Esophagus squamous epithelium (tissue), 5 donors: Measurements from ENCODE around the gene TPST1. TPM values are rescaled to one million over a fixed set of nuclear protein-coding genes. Genes with fewer than 3 reads are reported as not detected.
A peak's percentile ranks its signal among the peaks of the same experiment; 100 is the strongest.

Experiments used
- DNase-seq: peaks from one replicate; lab custom pipeline; 2025; lab: John Stamatoyannopoulos, UW
- H3K27ac ChIP-seq, 4 donors: fragments of 200-600 bp; sonication (generic); one replicate each; pipeline ENCODE4 v1.5.1; 2016 to 2019; ENCODE audit warnings: mild to moderate bottlenecking in 1 of 4
- H3K27me3 ChIP-seq, 4 donors: fragments of 200-600 bp; sonication (generic); 1 replicate in 3 of 4; 2 replicates in 1 of 4; pipeline versions ENCODE4 v1.5.1 to v1.6.0; 2017 to 2021; ENCODE audit warnings: antibody characterized with exemption in 1 of 4
- H3K36me3 ChIP-seq, 3 donors: fragments of 200-600 bp; sonication (generic); one replicate each; pipeline ENCODE4 v1.5.1; 2016 to 2019
- H3K4me1 ChIP-seq, 3 donors: fragments of 200-600 bp; sonication (generic); one replicate each; pipeline ENCODE4 v1.5.1; 2017 to 2019
- H3K4me3 ChIP-seq, 4 donors: fragments of 200-600 bp; sonication (generic); 1 replicate in 3 of 4; 2 replicates in 1 of 4; pipeline ENCODE4 v1.5.1; 2016 to 2019; ENCODE audit warnings: mild to moderate bottlenecking in 2 of 4, moderate library complexity in 1 of 4
- H3K9me3 ChIP-seq, 3 donors: fragments of 200-600 bp; sonication (generic); one replicate each; pipeline ENCODE4 v1.5.1; 2016 to 2019
- CTCF ChIP-seq, 6 experiments: fragments of 450-650 bp in 4 of 6; fragments of 200-600 bp in 2 of 6; sonication (generic) in 2 of 6; IDR thresholded peaks; one replicate each; pipeline ENCODE4 v1.5.1; 2016 to 2019; ENCODE audit warnings: antibody characterized with exemption in 6 of 6, mild to moderate bottlenecking in 4 of 6, moderate library complexity in 4 of 6
- POLR2A ChIP-seq, 4 donors: fragments of 450-650 bp; IDR thresholded peaks; one replicate each; pipeline ENCODE4 v1.6.1; 2017; ENCODE audit warnings: antibody characterized with exemption in 4 of 4, mild to moderate bottlenecking in 4 of 4, moderate library complexity in 3 of 4
- WGBS, 2 donors: methylation state at CpG; one replicate each; pipeline ENCODE4 v1.1.5; 2018; 5-methylcytosine and 5-hydroxymethylcytosine counted together
- intact Hi-C: fragments of 100-400 bp; cut with DNase I; formaldehyde crosslinking; loops from one replicate; pipeline ENCODE4 v1.15.0; 2022
- total RNA-seq, 4 donors: library from RNA; depleted of rRNA; stranded (reverse); fragments of >200 nt; gene quantifications; one replicate each; pipeline ENCODE4 v1.1.0, GENCODE V29; 2016
- donor health status: DM: yes; HTN: yes; CAD: no.

TPST1 gene
- total RNA-seq, 4 donors from 2014 or later: 10.2 to 23.1 (median 17.1) TPM

DNA sequence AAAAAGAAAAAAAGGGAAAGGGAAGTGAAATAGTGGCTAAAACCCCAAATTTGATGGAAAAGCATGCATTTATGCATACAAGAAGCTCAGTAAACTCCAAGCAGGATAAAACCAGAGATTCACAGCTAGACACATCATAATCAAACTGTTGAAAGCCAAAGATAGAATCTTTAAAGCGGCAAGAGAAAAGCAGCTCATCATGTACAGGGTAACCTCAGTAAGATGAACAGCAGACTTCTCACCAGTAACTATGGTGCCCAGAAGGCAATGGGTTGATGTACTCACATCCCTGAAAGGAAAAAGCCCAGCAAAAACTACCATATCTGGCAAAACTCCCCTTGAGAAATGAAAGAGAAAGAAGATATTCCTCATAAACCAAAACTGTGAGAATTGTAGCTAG, 60.4 kb downstream of the TPST1 start:
- no peak overlapping the region for H3K27ac ChIP-seq
- H3K36me3 ChIP-seq: peaks cover 0 to 3% (median 0%) of the 10 kb centered on the region in 3 donors
- peaks cover 0 to 28% (median 22%) of the 10 kb centered on the region in 3 donors for H3K9me3 ChIP-seq
- intact Hi-C loops: no loop called here
- no peaks in the 10 kb centered on the region for H3K27me3 ChIP-seq
- H3K4me3 ChIP-seq: no peak overlapping the region
- peaks cover 0 to 14% (median 3%) of the 10 kb centered on the region in 3 donors for H3K4me1 ChIP-seq
- 90 to 92% methylated on average over 1 of the region's 1 CpG for WGBS, 2 donors
- TF ChIP-seq CTCF (IDR thresholded peaks at IDR 0.05): no peak
- no peak for TF ChIP-seq POLR2A (IDR thresholded peaks at IDR 0.05)
- DNase-seq: no peak

- peaks cover 0 to 3% (median 0%) of the 10 kb centered on the region in 3 donors for H3K36me3 ChIP-seq
- TF ChIP-seq CTCF (IDR thresholded peaks at IDR 0.05) (no peak), POLR2A (IDR thresholded peaks at IDR 0.05) (no peak)
- intact Hi-C loops: no loop called here
Observed at GRCh38 chr7:66267249-66267648, 62.1 kb downstream of the TPST1 start.

GRCh38 chr7:66269978-66270377, 64.8 kb downstream of the TPST1 start:
- WGBS, 2 donors: 75 to 95% methylated on average over 1 of the region's 1 CpG
- DNase-seq: no peak
- TF ChIP-seq CTCF (IDR thresholded peaks at IDR 0.05) (no peak), POLR2A (IDR thresholded peaks at IDR 0.05) (no peak)
- Histone ChIP-seq H3K27ac (no peak overlapping the region), H3K4me3 (no peak overlapping the region), H3K9me3 (peaks cover 0 to 15% (median 12%) of the 10 kb centered on the region in 3 donors), H3K27me3 (no peaks in the 10 kb centered on the region), H3K36me3 (no peaks in the 10 kb centered on the region), H3K4me1 (peaks cover 0 to 14% (median 3%) of the 10 kb centered on the region in 3 donors)
- intact Hi-C loops: no loop called here

More at GRCh38 chr7:66267249-66267648, 62.1 kb downstream of the TPST1 start:
- Histone ChIP-seq H3K4me3 (peak overlapping the region in 1 of 4 donors; percentile 21), H3K27ac (peak overlapping the region in 3 of 4 donors; percentile 16 to 74 (median 66)), H3K9me3 (peaks cover 0 to 28% (median 22%) of the 10 kb centered on the region in 3 donors), H3K4me1 (peaks cover 0 to 14% (median 3%) of the 10 kb centered on the region in 3 donors), H3K27me3 (no peaks in the 10 kb centered on the region)
- DNase-seq: no peak
- 29 to 45% methylated on average over 2 of the region's 2 CpGs for WGBS, 2 donors

GRCh38 chr7:66272321-66272720, 67.2 kb downstream of the TPST1 start:
- no peak for TF ChIP-seq POLR2A (IDR thresholded peaks at IDR 0.05)
- no peak for TF ChIP-seq CTCF (IDR thresholded peaks at IDR 0.05)
- peaks cover 0 to 10% (median 3%) of the 10 kb centered on the region in 3 donors for H3K4me1 ChIP-seq
- no peak for DNase-seq
- H3K27ac ChIP-seq: no peak overlapping the region
- H3K27me3 ChIP-seq: no peaks in the 10 kb centered on the region
- H3K4me3 ChIP-seq: no peak overlapping the region
- intact Hi-C loops: no loop called here
- H3K9me3 ChIP-seq: no peaks in the 10 kb centered on the region
- no peaks in the 10 kb centered on the region for H3K36me3 ChIP-seq
- WGBS, 2 donors: 90 to 92% methylated on average over 3 of the region's 3 CpGs

DNA sequence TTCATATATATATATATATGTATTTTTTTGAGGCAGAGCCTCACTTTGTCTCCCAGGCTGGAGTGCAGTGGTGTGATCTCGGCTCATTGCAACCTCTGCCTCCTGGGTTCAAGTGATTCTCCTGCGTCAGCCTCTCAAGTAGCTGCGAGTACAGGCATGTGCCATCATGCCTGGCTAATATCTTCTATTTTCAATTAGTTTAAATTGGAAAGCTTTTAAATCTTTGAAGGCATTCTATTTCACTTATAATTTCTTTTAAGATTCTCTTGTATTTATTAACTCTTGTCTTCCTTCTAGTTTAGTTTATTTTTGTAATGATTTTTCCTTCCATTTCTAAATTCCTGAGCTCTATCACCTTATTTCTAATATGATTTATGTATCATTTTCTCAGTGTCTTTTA, 71.2 kb downstream of the TPST1 start:
- Histone ChIP-seq H3K36me3 (no peaks in the 10 kb centered on the region), H3K9me3 (no peaks in the 10 kb centered on the region), H3K4me1 (peaks cover 0 to 2% (median 0%) of the 10 kb centered on the region in 3 donors), H3K27ac (no peak overlapping the region), H3K27me3 (no peaks in the 10 kb centered on the region), H3K4me3 (no peak overlapping the region)
- intact Hi-C loops: no loop called here
- TF ChIP-seq CTCF (IDR thresholded peaks at IDR 0.05) (no peak), POLR2A (IDR thresholded peaks at IDR 0.05) (no peak)
- WGBS, 2 donors: 54 to 81% methylated on average over 3 of the region's 3 CpGs
- no peak for DNase-seq
